Stomach (tissue), 9 donors: Measurements from ENCODE around the gene TANC1. TPM values are rescaled to one million over a fixed set of nuclear protein-coding genes. Genes with fewer than 3 reads are reported as not detected.

ENCODE experiments used
- DNase-seq, 2 donors: peaks; one replicate each; pipeline versions ENCODE4 v3.0.0 to v3.0.0-alpha.2; 2013 to 2019
- H3K27ac ChIP-seq, 5 donors: fragments of 200-600 bp in 4 of 5; sonication (generic) in 4 of 5; one replicate each; pipeline ENCODE4 v1.5.1; 2013 to 2019; ENCODE audit warnings: mild to moderate bottlenecking in 1 of 5, moderate library complexity in 1 of 5
- H3K27me3 ChIP-seq, 3 donors: fragments of 200-600 bp; sonication (generic); one replicate each; pipeline ENCODE4 v1.5.1; 2017 to 2019; ENCODE audit warnings: mixed run types in 1 of 3
- H3K36me3 ChIP-seq, 4 donors: fragments of 200-600 bp; sonication (generic); 1 replicate in 3 of 4; 2 replicates in 1 of 4; pipeline ENCODE4 v1.5.1; 2016 to 2019
- H3K4me1 ChIP-seq, 4 donors: fragments of 200-600 bp; sonication (generic); one replicate each; pipeline ENCODE4 v1.5.1; 2016 to 2019
- H3K4me3 ChIP-seq, 4 donors: fragments of 200-600 bp; sonication (generic) in 3 of 4; one replicate each; pipeline ENCODE4 v1.5.1; 2016 to 2019; ENCODE audit warnings: mild to moderate bottlenecking in 1 of 4
- H3K9me3 ChIP-seq, 4 donors: fragments of 200-600 bp; sonication (generic); one replicate each; pipeline ENCODE4 v1.5.1; 2016 to 2019
- CTCF ChIP-seq, 7 experiments: fragments of 450-650 bp in 4 of 7; fragments of 200-600 bp in 3 of 7; sonication (generic) in 3 of 7; IDR thresholded peaks; one replicate each; pipeline ENCODE4 v1.5.1; 2016 to 2019; ENCODE audit warnings: antibody characterized with exemption in 7 of 7, control low read depth in 2 of 7, mild to moderate bottlenecking in 1 of 7
- EP300 ChIP-seq: sonication (generic); formaldehyde crosslinking; IDR thresholded peaks from one replicate; pipeline ENCODE4 v1.6.1; 2017; ENCODE audit warnings: antibody characterized with exemption
- POLR2A ChIP-seq, 4 donors: fragments of 450-650 bp; IDR thresholded peaks; one replicate each; pipeline ENCODE4 v1.6.1; 2016; ENCODE audit warnings: antibody characterized with exemption in 4 of 4, control low read depth in 2 of 4, mild to moderate bottlenecking in 1 of 4, moderate library complexity in 1 of 4
- POLR2AphosphoS5 ChIP-seq, 3 donors: sonication (generic); formaldehyde crosslinking; IDR thresholded peaks; one replicate each; pipeline ENCODE4 v1.6.1; 2016; ENCODE audit warnings: antibody characterized with exemption in 3 of 3
- WGBS, 5 donors: extraction: QIAGEN DNeasy Blood & Tissue Kit in 3 of 5; methylation state at CpG; one replicate each; pipeline versions ENCODE4 v1.1.5 to v1.1.7; 2013 to 2018; 5-methylcytosine and 5-hydroxymethylcytosine counted together
- intact Hi-C: fragments of 100-400 bp; cut with DNase I; formaldehyde crosslinking; loops from one replicate; pipeline ENCODE4 v1.15.1; 2023; ENCODE audit warnings: low total_unique reads
- polyA plus RNA-seq, 3 donors: library from polyadenylated mRNA; stranded (reverse); fragments of 200-250 nt; gene quantifications; one replicate each; pipeline ENCODE4 v1.2.3, GENCODE V29; 2013
- total RNA-seq, 5 donors: library from RNA; depleted of rRNA; stranded (reverse); fragments of >200 nt; gene quantifications; one replicate each; pipeline versions ENCODE4 v1.1.0 to v1.2.3, GENCODE V29; 2014 to 2016
- donor health status: healthy with polysubstance abuse.
- donor health status: Bipolar disorder and iron deficiency.
- donor health status: healthy.

Gene TANC1
- total and polyA plus RNA-seq, 8 donors = 4.9 to 59.7 (median 37.7) TPM

GRCh38 chr2:158963071-158963470, 5.4 kb upstream of the TANC1 start:
- TF ChIP-seq EP300 (no peak), POLR2AphosphoS5 (IDR thresholded peaks at IDR 0.05) (no peak), POLR2A (IDR thresholded peaks at IDR 0.05) (no peak), CTCF (IDR thresholded peaks at IDR 0.05) (no peak)
- Histone ChIP-seq H3K36me3 (no peaks in the 10 kb centered on the region), H3K27ac (no peak overlapping the region), H3K27me3 (peaks cover 0 to 4% (median 0%) of the 10 kb centered on the region in 3 donors), H3K4me1 (peaks cover 0 to 10% (median 7%) of the 10 kb centered on the region in 4 donors), H3K9me3 (no peaks in the 10 kb centered on the region), H3K4me3 (no peak overlapping the region)
- 80 to 86% (median 84%) methylated on average over 3 of the region's 3 CpGs for WGBS, 5 donors
- DNase-seq = no peak
- intact Hi-C loops = no loop called here

DNA sequence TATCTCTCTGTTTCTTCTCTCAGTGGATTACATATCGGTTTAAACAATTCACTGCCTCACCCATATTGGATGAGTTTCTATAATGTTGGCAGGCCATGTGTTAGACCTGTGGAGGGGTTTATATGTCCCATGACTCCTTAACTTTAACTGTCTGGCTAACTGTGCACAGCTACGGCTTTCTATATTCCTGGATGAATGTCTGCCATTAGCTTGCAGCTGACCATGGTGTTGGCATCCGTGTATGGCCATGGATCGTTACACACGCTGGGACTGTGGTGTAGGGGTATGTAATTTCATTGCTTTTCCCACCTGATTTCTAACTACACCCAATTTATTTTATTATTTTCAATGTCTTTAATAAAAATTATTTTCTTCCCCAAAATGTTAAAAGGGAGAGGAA, 3.3 kb upstream of the TANC1 start:
- TF ChIP-seq CTCF (IDR thresholded peaks at IDR 0.05) = no peak
- TF ChIP-seq POLR2AphosphoS5 (IDR thresholded peaks at IDR 0.05) = no peak
- no peak for TF ChIP-seq EP300
- no peak for TF ChIP-seq POLR2A (IDR thresholded peaks at IDR 0.05)
- Histone ChIP-seq H3K4me3 (no peak overlapping the region), H3K4me1 (peaks cover under 1 to 21% (median 11%) of the 10 kb centered on the region in 4 donors), H3K9me3 (no peaks in the 10 kb centered on the region), H3K27me3 (peaks cover 0 to 15% (median 0%) of the 10 kb centered on the region in 3 donors), H3K36me3 (no peaks in the 10 kb centered on the region), H3K27ac (no peak overlapping the region)
- intact Hi-C loops = no loop called here
- DNase-seq = no peak
- 91 to 94% (median 94%) methylated on average over 5 of the region's 5 CpGs for WGBS, 5 donors

- peak in 1 of 2 donors; percentile 54 for DNase-seq
- Histone ChIP-seq H3K4me1 (peaks cover 6 to 24% (median 16%) of the 10 kb centered on the region in 4 donors), H3K9me3 (no peaks in the 10 kb centered on the region), H3K36me3 (no peaks in the 10 kb centered on the region), H3K27ac (no peak overlapping the region), H3K4me3 (no peak overlapping the region), H3K27me3 (peaks cover 0 to 15% (median 0%) of the 10 kb centered on the region in 3 donors)
- 82 to 89% (median 85%) methylated on average over 3 of the region's 3 CpGs for WGBS, 5 donors
- intact Hi-C loops = no loop called here
- TF ChIP-seq CTCF (IDR thresholded peaks at IDR 0.05) (no peak), POLR2AphosphoS5 (IDR thresholded peaks at IDR 0.05) (no peak), EP300 (no peak), POLR2A (IDR thresholded peaks at IDR 0.05) (no peak)
Observed at GRCh38 chr2:158965641-158966040, 2.8 kb upstream of the TANC1 start.

GRCh38 chr2:158966312-158966711, 2.1 kb upstream of the TANC1 start:
- intact Hi-C loops = no loop called here
- TF ChIP-seq POLR2A (IDR thresholded peaks at IDR 0.05) (no peak), POLR2AphosphoS5 (IDR thresholded peaks at IDR 0.05) (no peak), EP300 (no peak), CTCF (IDR thresholded peaks at IDR 0.05) (no peak)
- Histone ChIP-seq H3K4me3 (no peak overlapping the region), H3K9me3 (no peaks in the 10 kb centered on the region), H3K27ac (peak overlapping the region in 1 of 5 donors; percentile 95), H3K27me3 (peaks cover 0 to 15% (median 0%) of the 10 kb centered on the region in 3 donors), H3K4me1 (peaks cover 11 to 24% (median 22%) of the 10 kb centered on the region in 4 donors), H3K36me3 (no peaks in the 10 kb centered on the region)
- WGBS, 5 donors = 70 to 87% (median 81%) methylated on average over 1 of the region's 1 CpG
- DNase-seq = no peak
